H1 (cell line): ENCODE data around the gene WBP1.
"Not testable (repeated sequence)": the region's sequence is repeated elsewhere in the genome, so short reads cannot be mapped to it uniquely, and the experiment has no call there.

Experiments
- CREB1 ChIP-seq: IDR thresholded peaks from 2 replicates; pipeline ENCODE4 v1.6.1; 2012; ENCODE audit warnings: inconsistent platforms
- GABPA ChIP-seq: IDR thresholded peaks from 2 replicates; pipeline ENCODE4 v1.6.1; 2011; ENCODE audit warnings: mild to moderate bottlenecking, low read length, moderate library complexity, borderline replicate concordance; ENCODE audit not compliant: insufficient read depth
- HDAC2 ChIP-seq, 2 experiments: fragments of 300-600 bp in 1 of 2; sonication (generic) in 1 of 2; IDR thresholded peaks; 2 replicates each; pipeline ENCODE4 v1.6.1; 2011 to 2012; ENCODE audit warnings: low read depth in 2 of 2, low read length in 2 of 2, mild to moderate bottlenecking in 2 of 2, moderate library complexity in 2 of 2, borderline replicate concordance in 1 of 2, inconsistent platforms in 1 of 2
- JUND ChIP-seq: IDR thresholded peaks from 2 replicates; pipeline ENCODE4 v1.6.1; 2011; ENCODE audit warnings: mild to moderate bottlenecking, improper control_type of control experiment, low read length
- KDM1A ChIP-seq: fragments of 200-600, 300-600 bp; sonication (generic); IDR thresholded peaks from 2 replicates; pipeline ENCODE4 v1.7.1; 2016; ENCODE audit warnings: mild to moderate bottlenecking, low read length, borderline replicate concordance
- KDM5A ChIP-seq: fragments of 200-600 bp; IDR thresholded peaks from 2 replicates; pipeline ENCODE4 v1.7.1; 2012; ENCODE audit warnings: mild to moderate bottlenecking, low read length, inconsistent platforms, mixed read lengths
- POLR2A ChIP-seq, 2 experiments: IDR thresholded peaks; 1 replicate in 1 of 2; 2 replicates in 1 of 2; pipeline ENCODE4 v1.6.1; 2011; ENCODE audit warnings: low read depth in 2 of 2, low read length in 2 of 2, mild to moderate bottlenecking in 2 of 2; ENCODE audit errors: control extremely low read depth in 1 of 2
- POLR2AphosphoS5 ChIP-seq: IDR thresholded peaks from 2 replicates; pipeline ENCODE4 v1.6.1; 2011; ENCODE audit warnings: low read depth, low read length
- RFX5 ChIP-seq: IDR thresholded peaks from 2 replicates; pipeline ENCODE4 v1.6.1; 2011; ENCODE audit warnings: low read depth, low read length, improper control_type of control experiment, borderline replicate concordance
- SIN3A ChIP-seq, 2 experiments: IDR thresholded peaks in 1 of 2; conservative IDR thresholded peaks in 1 of 2; 2 replicates each; pipeline ENCODE4 v1.6.1; 2011 to 2012; ENCODE audit warnings: low read length in 2 of 2, improper control_type of control experiment in 1 of 2, low read depth in 1 of 2, mild to moderate bottlenecking in 1 of 2
- TF ChIP-seq, protein P1 (sequence below), 3 experiments: IDR thresholded peaks; 1 replicate in 2 of 3; 2 replicates in 1 of 3; pipeline versions ENCODE4 v1.5.1 to v1.6.1; 2011; ENCODE audit warnings: low read length in 3 of 3, mild to moderate bottlenecking in 3 of 3, inconsistent platforms in 2 of 3, low read depth in 1 of 3, moderate library complexity in 1 of 3; ENCODE audit not compliant: insufficient read depth in 1 of 3; ENCODE audit errors: control extremely low read depth in 1 of 3
- TF ChIP-seq, protein P2 (sequence below): IDR thresholded peaks from 2 replicates; pipeline ENCODE4 v1.6.1; 2012; ENCODE audit warnings: low read length, inconsistent platforms
- TF ChIP-seq, protein P3 (sequence below): IDR thresholded peaks from 2 replicates; pipeline ENCODE4 v1.6.1; 2011; ENCODE audit warnings: low read length, improper control_type of control experiment

DNA sequence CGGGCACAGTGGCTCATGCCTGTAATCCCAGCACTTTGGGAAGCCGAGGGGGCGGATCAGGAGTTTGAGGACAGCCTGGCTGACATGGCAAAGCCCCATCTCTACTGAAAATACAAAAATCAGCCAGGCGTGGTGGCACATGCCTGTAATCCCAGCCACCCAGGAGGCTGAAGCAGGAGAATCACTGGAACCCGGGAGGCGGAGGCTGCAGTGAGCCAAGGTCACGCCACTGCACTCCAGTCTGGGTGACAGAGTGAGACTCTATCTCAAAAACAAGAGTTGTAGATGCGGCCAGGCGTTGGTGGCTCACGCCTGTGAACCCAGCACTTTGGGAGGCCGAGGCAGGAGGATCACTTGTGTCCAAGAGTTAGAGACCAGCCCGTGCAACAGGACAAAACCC is 12.5 kb downstream of the WBP1 start:
- TF ChIP-seq HDAC2 (IDR thresholded peaks at IDR 0.05; ENCODE audit: borderline replicate concordance in 1 of 2, low read depth in 2 of 2, low read length in 2 of 2); KDM5A; SIN3A (conservative IDR thresholded peaks at IDR 0.05 in 1 of 2, IDR thresholded peaks at IDR 0.05 in 1 of 2; ENCODE audit: low read depth in 1 of 2, low read length in 2 of 2); GABPA; RFX5; JUND; POLR2A (IDR thresholded peaks at IDR 0.05; ENCODE audit: control extremely low read depth in 1 of 2, low read depth in 2 of 2, low read length in 2 of 2); CREB1; POLR2AphosphoS5; KDM1A: not testable (repeated sequence)
- TF ChIP-seq, protein P1, sequence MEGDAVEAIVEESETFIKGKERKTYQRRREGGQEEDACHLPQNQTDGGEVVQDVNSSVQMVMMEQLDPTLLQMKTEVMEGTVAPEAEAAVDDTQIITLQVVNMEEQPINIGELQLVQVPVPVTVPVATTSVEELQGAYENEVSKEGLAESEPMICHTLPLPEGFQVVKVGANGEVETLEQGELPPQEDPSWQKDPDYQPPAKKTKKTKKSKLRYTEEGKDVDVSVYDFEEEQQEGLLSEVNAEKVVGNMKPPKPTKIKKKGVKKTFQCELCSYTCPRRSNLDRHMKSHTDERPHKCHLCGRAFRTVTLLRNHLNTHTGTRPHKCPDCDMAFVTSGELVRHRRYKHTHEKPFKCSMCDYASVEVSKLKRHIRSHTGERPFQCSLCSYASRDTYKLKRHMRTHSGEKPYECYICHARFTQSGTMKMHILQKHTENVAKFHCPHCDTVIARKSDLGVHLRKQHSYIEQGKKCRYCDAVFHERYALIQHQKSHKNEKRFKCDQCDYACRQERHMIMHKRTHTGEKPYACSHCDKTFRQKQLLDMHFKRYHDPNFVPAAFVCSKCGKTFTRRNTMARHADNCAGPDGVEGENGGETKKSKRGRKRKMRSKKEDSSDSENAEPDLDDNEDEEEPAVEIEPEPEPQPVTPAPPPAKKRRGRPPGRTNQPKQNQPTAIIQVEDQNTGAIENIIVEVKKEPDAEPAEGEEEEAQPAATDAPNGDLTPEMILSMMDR (IDR thresholded peaks at IDR 0.05; ENCODE audit: control extremely low read depth in 1 of 3, insufficient read depth in 1 of 3, low read depth in 1 of 3, low read length in 3 of 3) = not testable (repeated sequence)
- TF ChIP-seq, protein P2, sequence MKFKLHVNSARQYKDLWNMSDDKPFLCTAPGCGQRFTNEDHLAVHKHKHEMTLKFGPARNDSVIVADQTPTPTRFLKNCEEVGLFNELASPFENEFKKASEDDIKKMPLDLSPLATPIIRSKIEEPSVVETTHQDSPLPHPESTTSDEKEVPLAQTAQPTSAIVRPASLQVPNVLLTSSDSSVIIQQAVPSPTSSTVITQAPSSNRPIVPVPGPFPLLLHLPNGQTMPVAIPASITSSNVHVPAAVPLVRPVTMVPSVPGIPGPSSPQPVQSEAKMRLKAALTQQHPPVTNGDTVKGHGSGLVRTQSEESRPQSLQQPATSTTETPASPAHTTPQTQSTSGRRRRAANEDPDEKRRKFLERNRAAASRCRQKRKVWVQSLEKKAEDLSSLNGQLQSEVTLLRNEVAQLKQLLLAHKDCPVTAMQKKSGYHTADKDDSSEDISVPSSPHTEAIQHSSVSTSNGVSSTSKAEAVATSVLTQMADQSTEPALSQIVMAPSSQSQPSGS = not testable (repeated sequence)
- TF ChIP-seq, protein P3, sequence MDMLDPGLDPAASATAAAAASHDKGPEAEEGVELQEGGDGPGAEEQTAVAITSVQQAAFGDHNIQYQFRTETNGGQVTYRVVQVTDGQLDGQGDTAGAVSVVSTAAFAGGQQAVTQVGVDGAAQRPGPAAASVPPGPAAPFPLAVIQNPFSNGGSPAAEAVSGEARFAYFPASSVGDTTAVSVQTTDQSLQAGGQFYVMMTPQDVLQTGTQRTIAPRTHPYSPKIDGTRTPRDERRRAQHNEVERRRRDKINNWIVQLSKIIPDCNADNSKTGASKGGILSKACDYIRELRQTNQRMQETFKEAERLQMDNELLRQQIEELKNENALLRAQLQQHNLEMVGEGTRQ = not testable (repeated sequence)
